ENCODE measurements around the gene ACOT8.
"Not testable (repeated sequence)": the region's sequence is repeated elsewhere in the genome, so short reads cannot be mapped to it uniquely, and the experiment has no call there.

The ACOT8 gene

DNA sequence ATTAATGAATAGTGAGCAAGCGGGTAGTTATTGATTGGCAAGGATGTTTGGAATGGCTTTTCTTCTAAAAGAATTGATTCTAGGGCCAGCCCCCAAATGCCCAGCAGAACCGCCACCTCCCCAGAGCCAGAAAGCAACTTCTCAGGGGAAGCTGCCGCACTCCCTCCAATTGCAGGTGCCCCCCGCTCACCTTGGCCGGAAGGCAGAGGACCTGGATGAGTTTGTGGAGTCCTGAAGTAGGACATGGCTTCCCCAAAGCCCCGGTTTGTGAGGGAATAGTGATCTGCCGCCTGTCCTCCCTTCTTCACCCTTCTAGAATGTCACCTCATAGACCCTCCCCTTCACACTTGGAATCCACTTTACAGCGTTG is 30.1 kb upstream of the ACOT8 start, which contains the start of gene SPATA25:
TSS of gene SPATA25 (minus strand) at position 277 of the 370 bp plus-strand sequence. CDS start at position 245, 32 bp downstream.
- no peak for DNase-seq (ENCODE audit: low spot score)

DNA sequence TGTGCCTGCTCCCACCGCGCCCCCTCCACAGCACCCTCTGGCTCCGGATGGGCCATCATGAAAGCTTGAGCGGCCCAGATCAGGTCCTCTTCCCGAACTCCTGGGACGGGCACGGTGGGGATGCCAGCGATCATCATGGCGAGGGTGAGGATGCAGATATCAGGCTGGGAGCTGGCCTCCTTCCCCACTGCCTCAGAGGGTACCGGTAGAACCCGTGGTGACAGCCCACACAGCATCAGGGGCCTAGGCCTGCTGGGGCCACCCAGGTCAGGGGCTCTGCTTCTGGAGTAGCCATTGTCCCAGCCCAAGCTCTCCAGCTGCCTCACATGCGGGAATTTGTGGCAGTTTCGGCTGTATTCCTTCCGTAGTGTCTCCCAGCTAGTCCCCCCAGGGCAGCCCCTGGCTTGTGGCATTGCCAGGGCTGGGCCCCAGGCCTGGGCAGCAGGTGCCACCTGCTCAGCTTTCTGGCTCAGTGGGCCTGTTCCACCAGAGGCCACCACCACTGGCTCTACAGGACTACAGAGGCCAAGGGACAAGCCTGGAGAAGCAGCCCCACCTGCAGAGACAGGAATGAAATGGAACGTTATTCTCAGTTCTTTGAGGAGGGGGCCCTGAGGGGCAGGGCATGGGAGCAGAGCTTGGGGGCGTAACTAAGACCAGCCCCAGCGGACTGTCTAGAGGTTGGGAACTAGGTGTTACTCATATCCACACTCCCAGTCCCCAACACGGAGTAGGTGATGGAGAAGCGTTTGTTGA is 29.6 kb upstream of the ACOT8 start:
- DNase-seq (ENCODE audit: low spot score): no peak

DNA sequence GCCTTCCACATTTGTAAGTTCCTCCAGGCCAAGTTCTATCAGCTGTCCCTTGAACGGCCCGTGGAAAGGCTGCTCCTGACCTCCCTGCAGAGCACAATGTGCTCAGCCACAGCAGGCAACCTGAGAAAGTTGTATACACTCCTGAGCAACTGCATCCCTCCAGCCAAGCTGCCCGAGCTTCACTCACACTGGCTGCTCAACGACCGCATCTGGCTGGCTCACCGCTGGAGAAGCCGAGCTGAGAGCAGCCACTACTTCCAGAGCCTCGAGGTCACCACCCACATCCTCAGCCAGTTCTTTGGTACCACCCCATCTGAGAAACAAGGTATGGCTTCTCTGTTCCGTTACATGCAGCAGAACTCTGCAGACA is 25.9 kb upstream of the ACOT8 start:
- no peak for DNase-seq (ENCODE audit: low spot score)

DNA sequence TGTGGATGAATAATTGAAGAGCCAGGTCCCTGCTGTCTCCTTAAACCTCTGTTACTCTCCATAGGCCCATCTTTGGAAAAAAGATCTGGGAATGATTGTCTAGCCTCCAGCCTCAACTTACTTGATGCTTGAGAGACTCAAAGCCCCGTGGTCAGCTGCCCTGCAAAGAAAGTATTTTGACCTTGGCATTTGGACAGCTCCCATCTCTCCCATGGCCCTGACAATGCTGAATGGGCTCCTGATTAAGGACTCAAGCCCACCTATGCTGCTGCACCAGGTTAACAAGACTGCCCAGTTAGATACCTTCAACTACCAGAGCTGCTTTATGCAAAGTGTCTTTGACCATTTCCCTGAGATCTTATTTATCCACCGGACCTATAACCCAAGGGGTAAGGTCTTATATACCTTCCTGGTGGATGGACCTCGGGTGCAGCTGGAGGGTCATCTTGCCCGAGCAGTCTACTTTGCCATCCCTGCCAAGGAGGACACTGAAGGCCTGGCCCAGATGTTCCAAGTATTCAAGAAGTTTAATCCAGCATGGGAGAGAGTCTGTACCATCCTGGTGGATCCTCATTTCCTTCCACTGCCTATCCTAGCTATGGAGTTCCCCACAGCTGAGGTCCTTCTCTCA is 25.4 kb upstream of the ACOT8 start:
- no peak for DNase-seq (ENCODE audit: low spot score)

DNA sequence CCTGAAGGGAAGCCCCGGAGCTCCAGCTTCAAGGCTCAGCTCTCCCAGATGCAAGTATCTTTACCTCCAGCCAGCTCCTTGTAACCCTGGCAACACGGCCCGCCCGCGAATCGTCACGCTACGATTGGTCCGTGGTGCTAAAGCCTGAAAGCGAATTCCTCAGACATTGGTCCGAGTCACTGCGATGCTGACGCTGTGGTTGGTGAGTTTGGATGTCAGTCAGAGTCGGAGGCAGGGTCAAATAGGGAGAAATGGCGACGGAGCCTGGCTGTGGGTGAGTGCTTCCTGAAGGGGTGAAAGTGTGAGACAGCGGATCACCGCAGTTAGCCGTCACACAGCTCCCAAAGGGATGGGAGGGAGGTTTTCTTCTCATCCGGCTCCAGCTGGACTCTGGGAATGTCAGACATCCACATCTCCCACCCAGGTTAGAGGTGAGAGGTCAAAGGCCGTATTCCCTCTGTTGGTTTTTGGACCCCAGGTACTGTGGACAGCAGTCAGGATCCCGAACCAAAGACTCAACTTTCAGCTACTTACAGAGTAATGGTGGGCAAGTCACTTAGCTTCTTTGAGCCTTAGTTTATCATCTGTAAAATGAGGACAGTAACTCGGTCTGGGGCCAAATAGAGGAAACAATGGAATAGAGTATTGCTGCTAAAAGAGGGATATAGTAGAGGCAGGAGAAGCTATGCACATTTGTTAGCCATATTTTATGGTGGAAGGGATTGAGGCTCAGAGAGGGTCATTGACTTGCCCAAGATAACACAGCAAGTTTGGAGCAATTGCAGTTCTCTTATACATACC is 24.0 kb upstream of the ACOT8 start, which contains the start of gene ZSWIM1:
TSS of gene ZSWIM1 (plus strand) at position 240 of the 801 bp plus-strand sequence. CDS start 1,366 bp downstream, outside the sequence.
- DNase-seq (ENCODE audit: low spot score): peak; percentile 97

DNA sequence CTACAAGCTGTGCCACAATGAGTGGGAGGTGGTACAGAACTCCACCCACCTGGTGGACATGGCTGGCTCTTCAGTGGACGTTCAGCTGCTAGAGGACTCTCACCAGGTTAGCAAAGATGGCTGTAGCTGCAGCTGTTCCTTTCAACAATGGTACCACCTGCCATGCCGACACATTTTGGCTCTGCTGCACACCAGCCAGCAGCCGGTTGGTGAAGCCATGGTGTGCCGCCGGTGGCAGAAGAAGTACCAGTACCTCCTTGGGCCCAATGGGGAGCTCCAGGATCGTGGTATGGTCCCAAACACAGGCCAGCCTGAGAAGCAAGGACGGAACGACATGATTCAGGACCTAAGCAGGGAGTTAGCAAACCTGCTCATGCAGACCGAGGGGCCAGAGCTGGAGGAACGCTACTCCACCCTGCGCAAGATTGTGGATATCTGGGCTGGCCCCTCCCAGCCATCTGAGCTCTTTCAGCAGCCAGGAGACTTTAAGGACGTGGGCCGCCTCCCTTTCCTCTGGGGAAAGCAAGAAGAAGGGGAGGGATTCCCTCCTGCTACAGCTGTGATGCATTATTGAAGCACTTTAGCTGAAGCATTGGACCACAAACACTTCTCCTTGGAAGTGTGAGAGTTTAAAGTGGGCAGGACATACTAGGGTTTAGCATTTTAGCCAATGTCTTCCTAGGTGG is 21.0 kb upstream of the ACOT8 start:
- no peak for DNase-seq (ENCODE audit: low spot score)

DNA sequence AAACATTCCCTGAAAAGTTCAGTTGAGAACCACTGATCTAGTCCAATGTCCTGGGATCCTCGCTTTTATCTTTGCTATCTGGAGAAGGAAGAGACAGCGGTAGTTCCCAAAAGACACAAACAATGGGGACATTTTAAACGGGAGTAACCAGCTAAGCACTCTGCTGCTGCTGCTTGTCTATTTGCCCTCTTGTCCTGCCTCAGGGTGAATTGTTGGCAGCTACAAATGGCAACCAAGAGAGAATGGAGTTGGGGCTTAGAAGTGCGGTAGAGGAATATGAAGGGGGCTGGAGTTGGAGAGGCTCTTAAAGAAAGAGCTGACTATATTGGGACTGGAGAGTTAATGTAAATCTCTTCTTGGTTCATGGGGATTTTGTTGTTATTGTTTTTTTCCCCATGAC is 17.4 kb upstream of the ACOT8 start:
- DNase-seq (ENCODE audit: low spot score): no peak

DNA sequence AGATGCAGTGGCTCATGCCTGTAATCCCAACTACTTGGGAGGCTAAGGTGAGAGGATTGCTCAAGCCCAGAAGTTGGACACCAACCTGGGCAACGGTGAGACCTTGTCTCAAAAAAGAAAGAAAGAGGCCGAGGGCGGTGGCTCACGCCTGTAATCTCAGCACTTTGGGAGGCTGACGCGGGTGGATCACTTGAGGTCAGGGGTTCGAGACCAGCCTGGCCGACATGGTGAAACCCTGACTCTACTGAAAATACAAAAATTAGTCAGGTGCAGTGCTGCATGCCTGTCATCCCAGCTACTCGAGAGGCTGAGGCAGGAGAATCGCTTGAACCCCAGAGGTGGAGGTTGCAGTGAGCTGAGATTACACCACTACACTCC is 16.9 kb upstream of the ACOT8 start:
- DNase-seq (ENCODE audit: low spot score): not testable (repeated sequence)

DNA sequence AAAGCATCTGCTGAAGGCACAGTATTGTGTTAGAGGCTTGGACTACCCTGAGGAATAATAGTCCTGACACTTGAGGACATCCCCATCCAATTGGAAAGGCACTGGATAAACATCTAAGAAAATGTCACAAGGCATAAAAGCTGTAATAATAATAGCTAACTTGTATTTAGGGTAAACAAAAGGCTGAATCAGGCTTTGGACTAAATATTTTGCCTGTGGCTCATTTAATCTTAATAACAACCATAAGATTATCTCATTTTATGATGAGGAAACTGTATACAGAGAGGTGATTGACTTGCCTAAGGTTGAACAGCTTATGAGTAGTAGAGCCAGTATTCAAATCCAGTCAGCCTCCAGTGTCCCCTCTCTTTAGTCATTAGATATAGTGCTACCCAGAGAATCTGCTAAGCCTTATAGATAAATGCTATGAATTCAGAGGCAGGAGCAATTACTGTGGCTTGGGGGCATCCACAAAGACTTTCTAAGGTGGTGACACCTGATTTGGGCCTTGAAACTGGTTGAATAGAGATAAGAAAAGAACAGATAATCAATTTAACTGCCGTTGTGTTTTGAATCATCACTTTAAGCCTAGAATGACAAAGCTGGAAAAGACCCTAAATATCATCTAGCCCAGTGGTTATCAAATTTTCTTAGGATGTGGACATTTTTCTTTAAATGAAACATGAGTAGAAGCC is 16.4 kb upstream of the ACOT8 start:
- no peak for DNase-seq (ENCODE audit: low spot score)

DNA sequence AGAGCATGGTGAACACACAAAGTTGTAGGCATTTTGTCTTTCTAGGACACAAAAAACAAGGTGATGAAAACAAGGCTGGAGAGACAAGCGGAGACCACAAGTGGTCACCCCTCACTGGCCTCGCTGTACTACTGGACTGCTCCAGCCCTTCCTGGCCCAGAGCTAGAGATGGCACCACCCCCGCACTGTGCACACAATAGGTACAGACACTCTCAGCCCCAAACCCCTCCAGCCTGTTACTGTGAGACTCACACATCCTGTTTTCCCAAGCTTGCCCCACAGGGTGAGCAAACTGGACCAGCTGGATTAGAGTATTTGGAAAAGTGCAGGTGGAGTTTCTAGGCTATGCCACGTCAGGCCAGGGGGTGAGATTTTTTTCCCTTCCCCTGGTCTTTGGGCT is 15.4 kb upstream of the ACOT8 start:
- DNase-seq (ENCODE audit: low spot score): no peak

DNA sequence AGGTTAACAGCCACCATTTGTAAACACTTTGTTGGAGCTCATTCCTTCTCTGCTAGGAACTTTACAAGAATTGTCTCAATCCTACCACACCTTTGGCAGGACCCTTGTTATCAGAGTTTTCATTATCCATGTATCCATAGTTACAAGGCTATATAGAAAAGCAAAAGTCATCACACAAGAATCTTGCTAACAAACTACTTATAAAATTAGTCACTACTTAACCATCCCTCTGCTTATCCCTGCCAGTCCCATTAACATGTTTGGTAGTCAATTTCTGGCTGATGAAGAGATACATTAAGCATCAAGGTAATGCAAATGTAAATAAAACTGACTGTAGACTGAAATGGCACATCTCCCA is 10.6 kb upstream of the ACOT8 start:
- DNase-seq (ENCODE audit: low spot score): no peak

DNA sequence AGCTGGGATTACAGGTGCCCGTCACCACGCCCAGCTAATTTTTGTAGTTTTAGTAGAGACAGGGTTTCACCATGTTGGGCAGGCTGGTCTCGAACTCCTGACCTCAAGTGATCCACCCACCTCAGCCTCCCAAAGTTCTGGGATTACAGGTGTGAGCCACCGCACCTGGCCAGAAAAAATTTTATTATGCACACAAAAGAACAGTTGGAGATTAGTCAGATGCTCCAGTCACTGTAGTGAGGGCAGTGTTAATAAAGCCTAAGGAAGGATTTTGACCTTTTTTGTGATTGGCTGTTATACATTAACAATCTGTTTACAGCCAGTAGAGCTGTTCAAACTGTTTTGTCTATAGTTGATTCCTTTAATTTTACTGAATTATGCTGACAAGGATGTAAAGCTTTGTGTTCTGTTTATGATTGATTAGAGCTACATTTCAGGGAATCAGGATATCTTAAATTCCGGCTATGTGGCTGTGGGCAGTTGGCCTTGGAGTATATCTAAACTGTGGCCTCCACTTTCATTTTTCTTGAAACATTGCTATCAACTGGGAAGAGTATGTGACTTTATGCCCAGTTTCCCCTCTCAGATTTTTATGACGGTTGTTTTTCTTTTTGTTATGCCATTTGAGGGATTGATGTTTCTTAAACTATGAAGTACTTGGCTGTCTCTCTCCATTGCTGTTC is 10.1 kb upstream of the ACOT8 start:
- DNase-seq (ENCODE audit: low spot score): no peak

DNA sequence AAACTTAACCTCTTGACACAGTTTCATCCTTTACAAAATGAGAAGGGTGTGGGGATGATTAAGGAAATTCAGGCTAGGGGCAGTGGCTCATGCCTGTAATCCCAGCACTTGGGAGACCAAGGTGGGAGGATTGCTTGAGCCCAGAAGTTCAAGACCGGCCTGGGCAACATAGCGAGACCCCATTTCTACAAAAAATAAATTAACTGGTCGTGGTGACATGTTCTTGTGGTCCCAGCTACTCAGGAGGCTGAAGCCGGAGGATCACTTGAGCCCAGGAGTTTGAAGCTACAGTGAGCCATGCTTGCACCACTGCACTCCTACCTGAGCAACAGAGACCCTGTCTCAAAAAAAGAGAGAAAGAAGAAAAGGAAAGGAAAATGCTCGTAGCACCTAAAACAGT is 9.3 kb upstream of the ACOT8 start:
- DNase-seq (ENCODE audit: low spot score): no peak

DNA sequence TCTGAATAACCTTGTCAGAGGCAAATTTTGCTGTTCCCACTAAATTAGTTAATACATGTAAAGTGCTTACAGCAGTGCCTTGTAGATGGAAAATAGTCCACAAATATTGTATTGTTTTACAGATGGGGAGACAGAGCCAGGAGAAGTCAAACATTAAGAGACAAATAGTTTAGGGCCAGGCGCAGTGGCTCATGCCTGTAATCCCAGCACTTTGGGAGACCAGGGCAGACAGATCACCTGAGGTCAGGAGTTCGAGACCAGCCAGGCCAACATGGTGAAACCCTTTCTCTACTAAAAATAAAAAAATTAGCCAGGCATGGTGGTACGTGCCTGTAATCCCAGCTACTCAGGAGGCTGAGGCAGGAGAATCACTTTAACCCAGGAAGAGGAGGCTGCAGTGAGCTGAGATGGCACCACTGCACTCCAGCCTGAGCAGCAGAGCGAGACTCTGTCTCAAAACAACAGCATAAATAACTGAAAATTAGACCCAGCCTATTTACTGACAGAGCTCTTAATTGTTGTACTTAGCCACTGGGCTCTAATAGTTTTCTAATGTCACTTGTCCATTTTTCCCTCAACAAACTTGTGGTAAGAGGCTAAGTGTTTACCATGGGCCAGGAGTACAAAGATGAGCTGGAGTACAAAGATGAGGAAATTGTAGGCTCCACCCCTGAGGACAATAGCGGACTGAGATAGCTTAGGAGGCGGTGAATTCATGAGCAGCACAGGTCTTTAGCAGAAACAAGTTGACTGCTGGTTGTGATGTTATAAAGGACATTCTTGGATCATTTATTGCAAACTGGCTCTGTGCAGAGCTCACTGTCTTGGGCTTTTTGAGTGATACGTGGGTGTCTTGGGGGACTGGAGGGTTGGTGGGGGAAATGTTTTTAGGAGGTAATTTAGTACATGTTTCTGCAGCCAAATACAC is 6.6 kb upstream of the ACOT8 start:
- DNase-seq (ENCODE audit: low spot score): no peak

DNA sequence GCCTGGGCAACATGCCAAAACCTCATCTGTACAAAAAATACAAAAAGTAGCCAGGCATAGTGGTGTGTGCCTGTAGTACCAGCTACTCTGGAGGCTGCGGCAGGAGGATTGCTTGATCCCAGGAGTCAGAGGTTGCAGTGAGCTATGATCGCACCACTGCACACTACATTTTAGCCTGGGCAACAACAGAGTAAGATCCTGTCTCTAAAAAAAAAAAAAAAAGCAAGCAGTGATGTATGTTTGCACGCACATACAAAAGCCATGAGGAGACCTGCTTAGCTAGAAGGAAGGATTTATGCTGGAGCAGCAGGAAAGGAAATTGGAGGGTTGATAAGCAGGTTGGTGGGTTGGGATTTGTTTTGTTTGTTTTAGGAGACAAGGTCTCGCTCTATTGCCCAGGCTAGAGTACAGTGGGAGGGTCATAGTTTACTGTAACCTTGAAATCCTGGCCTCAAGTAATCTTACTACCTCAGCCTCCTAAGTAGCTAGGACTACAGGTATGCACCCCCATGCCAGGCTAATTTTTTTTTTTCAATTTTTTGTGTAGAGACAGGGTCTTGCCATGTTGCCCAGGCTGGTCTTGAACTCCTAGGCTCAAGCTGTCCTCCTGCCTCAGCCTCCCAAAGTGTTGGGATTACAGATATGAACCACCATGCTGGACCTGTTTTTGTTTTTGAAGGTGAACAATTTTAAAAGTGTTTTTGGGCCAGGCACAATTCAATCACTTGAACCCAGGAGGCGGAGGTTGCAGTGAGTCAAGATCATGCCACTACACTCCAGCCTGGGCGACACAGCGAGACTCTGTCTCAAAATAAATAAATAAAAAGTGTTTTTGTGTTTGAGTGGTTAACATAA is 4.3 kb upstream of the ACOT8 start:
- DNase-seq (ENCODE audit: low spot score): no peak

DNA sequence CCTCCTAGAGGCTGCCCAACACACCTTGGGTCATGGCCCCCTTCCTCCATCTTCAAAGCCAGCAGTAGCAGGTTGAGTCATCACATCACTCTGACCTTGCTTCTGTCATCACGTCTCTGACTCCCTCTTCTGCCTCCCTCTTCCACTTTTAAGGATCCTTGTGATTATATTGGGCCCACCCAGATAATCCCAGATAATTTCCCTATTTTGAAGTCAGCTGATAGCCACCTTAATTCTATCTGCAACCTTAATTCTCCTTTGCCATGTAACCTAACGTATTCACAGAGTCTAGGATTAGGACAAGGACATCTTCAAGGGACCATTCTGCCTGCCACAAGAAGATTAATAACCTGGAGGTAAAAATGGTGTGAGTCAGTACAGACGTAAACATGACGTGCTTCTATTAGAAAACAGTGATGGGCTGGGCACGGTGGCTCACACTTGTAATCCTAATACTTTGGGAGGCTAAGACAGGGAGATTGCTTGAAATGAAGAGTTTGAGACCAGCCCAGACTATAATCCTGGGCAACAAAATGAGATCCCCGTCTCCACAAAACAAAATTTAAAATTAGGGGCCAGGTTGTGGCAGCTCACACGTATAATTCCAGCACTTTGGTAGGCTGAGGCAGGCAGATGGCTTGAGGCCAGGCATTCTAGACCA is 3.5 kb upstream of the ACOT8 start:
- no peak for DNase-seq (ENCODE audit: low spot score)

DNA sequence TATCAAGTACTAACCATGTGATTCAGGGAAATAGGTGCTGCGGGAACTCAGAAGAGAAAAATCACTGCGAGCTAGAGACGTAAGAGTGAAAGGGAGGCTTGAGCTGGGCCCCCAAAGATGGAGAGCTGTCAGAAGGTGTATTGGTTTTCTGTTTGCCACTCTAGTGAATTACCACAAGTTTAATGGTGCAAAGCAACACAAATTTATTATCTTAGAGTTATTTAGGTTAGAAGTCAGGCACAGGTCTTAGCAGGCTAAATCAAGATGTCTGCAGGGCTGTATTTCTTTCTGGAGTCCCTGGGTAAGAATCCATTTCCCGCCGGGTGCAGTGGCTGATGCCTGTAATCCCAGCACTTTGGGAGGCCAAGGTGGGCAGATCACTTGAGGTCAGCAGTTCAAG is 2.7 kb upstream of the ACOT8 start:
- no peak for DNase-seq (ENCODE audit: low spot score)

DNA sequence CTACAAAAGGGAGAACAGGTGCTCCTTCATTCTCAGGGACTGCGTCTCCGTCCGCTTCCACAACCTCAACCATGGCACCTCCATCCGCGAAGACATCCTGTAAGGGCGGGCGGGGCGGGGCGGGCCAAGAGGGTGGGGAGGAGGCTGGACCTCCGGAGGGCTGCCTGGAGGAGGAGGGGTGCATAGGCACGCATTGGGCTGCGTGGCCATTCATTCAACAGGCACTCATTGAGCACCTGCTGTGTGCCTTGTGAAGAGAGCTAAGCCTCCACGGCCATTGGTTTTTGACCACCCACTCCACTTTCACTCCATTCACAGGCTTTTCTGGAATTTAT is 657 bp upstream of the ACOT8 start:
- DNase-seq (ENCODE audit: low spot score): peak; percentile 83

DNA sequence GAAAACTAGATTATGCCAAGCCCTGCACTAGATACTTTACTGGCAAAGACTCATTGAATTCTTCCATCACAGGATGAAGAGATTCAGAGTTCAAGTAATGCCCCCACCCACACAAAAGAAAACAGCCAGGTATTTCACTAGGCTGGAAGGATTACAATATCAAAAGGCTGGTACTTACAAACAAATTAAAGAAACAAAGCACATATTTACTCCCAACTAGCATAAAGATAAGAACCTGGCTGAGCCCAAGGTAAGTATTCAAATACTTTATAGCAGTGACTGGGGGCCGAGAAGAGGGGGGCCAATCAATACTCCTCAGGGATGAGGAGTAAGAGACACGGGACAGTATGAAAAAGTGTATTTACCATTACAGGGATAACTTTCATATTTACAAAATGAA is 3.7 kb downstream of the ACOT8 start:
- peak; percentile 24 for DNase-seq (ENCODE audit: low spot score)
